Astrocyte (in vitro differentiated cells and primary cell): ENCODE results near the gene PLXND1.

Experiments
- EZH2 ChIP-seq: IDR thresholded peaks from 2 replicates; pipeline ENCODE4 v1.6.1; 2012; ENCODE audit warnings: mild to moderate bottlenecking, low read length, inconsistent platforms; ENCODE audit not compliant: insufficient read depth
- TF ChIP-seq, protein P1 (sequence below): IDR thresholded peaks from 2 replicates; pipeline ENCODE4 v1.5.1; 2011; ENCODE audit warnings: low read depth, mild to moderate bottlenecking, inconsistent platforms, low read length, moderate library complexity; ENCODE audit not compliant: insufficient read depth

DNA sequence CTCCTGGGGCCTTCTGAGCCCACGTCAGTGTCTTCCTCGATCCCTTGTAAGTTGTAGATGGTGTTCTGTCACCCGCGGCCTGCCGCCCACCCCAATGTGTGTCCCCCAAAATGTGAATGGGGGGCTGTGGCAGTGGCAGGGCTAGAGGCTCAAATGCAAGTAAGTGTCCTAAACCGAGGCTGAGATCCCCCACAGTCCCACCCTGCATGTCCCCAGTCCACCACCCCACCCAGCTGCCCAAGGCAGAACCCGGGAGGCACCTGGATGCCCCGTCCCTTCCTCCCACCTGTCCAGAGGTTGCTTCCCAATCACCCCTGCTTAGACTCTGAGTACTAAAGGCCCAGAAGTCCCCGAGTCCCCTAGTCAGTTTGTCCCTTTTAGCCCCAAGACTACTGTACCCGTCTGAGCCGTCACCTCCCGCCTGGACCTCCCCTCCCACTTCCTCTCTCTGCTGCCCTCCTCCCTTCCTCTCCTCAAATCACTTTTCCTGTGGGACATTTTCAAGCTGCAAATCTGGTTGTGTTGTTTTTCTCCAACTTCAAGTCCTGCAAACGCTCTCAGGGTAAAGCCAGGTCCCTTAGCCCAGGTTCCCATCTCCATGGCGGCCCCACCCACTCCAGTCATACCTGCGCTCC, 11.8 kb upstream of the PLXND1 start:
- TF ChIP-seq, protein P1, sequence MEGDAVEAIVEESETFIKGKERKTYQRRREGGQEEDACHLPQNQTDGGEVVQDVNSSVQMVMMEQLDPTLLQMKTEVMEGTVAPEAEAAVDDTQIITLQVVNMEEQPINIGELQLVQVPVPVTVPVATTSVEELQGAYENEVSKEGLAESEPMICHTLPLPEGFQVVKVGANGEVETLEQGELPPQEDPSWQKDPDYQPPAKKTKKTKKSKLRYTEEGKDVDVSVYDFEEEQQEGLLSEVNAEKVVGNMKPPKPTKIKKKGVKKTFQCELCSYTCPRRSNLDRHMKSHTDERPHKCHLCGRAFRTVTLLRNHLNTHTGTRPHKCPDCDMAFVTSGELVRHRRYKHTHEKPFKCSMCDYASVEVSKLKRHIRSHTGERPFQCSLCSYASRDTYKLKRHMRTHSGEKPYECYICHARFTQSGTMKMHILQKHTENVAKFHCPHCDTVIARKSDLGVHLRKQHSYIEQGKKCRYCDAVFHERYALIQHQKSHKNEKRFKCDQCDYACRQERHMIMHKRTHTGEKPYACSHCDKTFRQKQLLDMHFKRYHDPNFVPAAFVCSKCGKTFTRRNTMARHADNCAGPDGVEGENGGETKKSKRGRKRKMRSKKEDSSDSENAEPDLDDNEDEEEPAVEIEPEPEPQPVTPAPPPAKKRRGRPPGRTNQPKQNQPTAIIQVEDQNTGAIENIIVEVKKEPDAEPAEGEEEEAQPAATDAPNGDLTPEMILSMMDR, result no peak
- no peak for TF ChIP-seq EZH2
